Lower leg skin (tissue), 3 donors: ENCODE measurements around the gene NLRP5.

ENCODE experiments used
- POLR2A ChIP-seq, 2 donors: fragments of 450-650 bp; IDR thresholded peaks; one replicate each; pipeline ENCODE4 v1.6.1; 2016 to 2017; ENCODE audit warnings: antibody characterized with exemption in 2 of 2, mild to moderate bottlenecking in 1 of 2, moderate library complexity in 1 of 2
- TF ChIP-seq, protein P1 (sequence below), 3 donors: fragments of 450-650 bp; IDR thresholded peaks; one replicate each; pipeline ENCODE4 v1.5.1; 2016; ENCODE audit warnings: antibody characterized with exemption in 3 of 3, mild to moderate bottlenecking in 3 of 3, moderate library complexity in 2 of 3

GRCh38 chr19:56084835-56085536 is 98.4 kb downstream of the NLRP5 start:
- TF ChIP-seq, protein P1, sequence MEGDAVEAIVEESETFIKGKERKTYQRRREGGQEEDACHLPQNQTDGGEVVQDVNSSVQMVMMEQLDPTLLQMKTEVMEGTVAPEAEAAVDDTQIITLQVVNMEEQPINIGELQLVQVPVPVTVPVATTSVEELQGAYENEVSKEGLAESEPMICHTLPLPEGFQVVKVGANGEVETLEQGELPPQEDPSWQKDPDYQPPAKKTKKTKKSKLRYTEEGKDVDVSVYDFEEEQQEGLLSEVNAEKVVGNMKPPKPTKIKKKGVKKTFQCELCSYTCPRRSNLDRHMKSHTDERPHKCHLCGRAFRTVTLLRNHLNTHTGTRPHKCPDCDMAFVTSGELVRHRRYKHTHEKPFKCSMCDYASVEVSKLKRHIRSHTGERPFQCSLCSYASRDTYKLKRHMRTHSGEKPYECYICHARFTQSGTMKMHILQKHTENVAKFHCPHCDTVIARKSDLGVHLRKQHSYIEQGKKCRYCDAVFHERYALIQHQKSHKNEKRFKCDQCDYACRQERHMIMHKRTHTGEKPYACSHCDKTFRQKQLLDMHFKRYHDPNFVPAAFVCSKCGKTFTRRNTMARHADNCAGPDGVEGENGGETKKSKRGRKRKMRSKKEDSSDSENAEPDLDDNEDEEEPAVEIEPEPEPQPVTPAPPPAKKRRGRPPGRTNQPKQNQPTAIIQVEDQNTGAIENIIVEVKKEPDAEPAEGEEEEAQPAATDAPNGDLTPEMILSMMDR (IDR thresholded peaks at IDR 0.05): no peak
- no peak for TF ChIP-seq POLR2A (IDR thresholded peaks at IDR 0.05)
